Measurements from ENCODE around the gene SLC24A1. TPM values are rescaled to one million over a fixed set of nuclear protein-coding genes. Genes with fewer than 3 reads are reported as not detected.

SLC24A1 gene
- polyA plus RNA-seq, 1 donor (not counting 4 experiments of a cell fraction or from before 2014, with no cell fraction given), result 4.0 TPM

GRCh38 chr15:65599677-65600076 is 22.1 kb upstream of the SLC24A1 start:
- peaks cover 10 to 25% of the 10 kb centered on the region in 2 experiments for H3K36me3 ChIP-seq (ENCODE audit: control insufficient read depth in 2 of 2, extremely low read depth in 1 of 2, insufficient read depth in 2 of 2, low read length in 2 of 2)
- TF ChIP-seq EZH2 (IDR thresholded peaks at IDR 0.05; ENCODE audit: low read length) (no peak), CTCF (optimal IDR thresholded peaks at IDR 0.05 in 1 of 3, IDR thresholded peaks at IDR 0.05 in 1 of 3, conservative IDR thresholded peaks at IDR 0.05 in 1 of 3; ENCODE audit: extremely low read depth in 1 of 3, insufficient read depth in 2 of 3, low read length in 3 of 3) (no peak)
- H3K27ac ChIP-seq (ENCODE audit: control insufficient read depth, insufficient read depth, low read length), result no peak overlapping the region
- no peak for DNase-seq (ENCODE audit: low read depth, low spot score)
- no peak overlapping the region for H3K4me3 ChIP-seq (ENCODE audit: control insufficient read depth in 2 of 3, extremely low read depth in 1 of 3, insufficient read depth in 2 of 3, low read depth in 1 of 3, low read length in 3 of 3)
- no peak for FAIRE-seq
- H3K9me1 ChIP-seq (ENCODE audit: control insufficient read depth, extremely low read depth, insufficient read depth, low read length), result no peaks in the 10 kb centered on the region
- no peak overlapping the region for H3K9ac ChIP-seq (ENCODE audit: control insufficient read depth, extremely low read depth, insufficient read depth, low read length)
- no peaks in the 10 kb centered on the region for H4K20me1 ChIP-seq (ENCODE audit: control insufficient read depth, extremely low read depth, insufficient read depth, low read length)
- dilution Hi-C loops (cut with MboI; ENCODE audit: extremely low pct_ligation_motif_present, low sequenced_read_pairs), result no loop called here
- H3K27me3 ChIP-seq (ENCODE audit: control insufficient read depth, extremely low read depth, insufficient read depth, low read length), result no peaks in the 10 kb centered on the region
- no peak overlapping the region for H3K4me2 ChIP-seq (ENCODE audit: control insufficient read depth, extremely low read depth, insufficient read depth, low read depth, low read length)
- H3K9me3 ChIP-seq (ENCODE audit: control insufficient read depth, low read depth, low read length), result no peaks in the 10 kb centered on the region
- peaks cover 14% of the 10 kb centered on the region for H3K4me1 ChIP-seq (ENCODE audit: control insufficient read depth, extremely low read depth, insufficient read depth, low read length)
- no peaks in the 10 kb centered on the region for H3K79me2 ChIP-seq (ENCODE audit: control insufficient read depth, insufficient read depth, low read length)
- no peak overlapping the region for H2AFZ ChIP-seq (ENCODE audit: control insufficient read depth, low read length)

- no peak for FAIRE-seq
These were observed 18.6 kb upstream of the SLC24A1 start for GRCh38 chr15:65603134-65603533.

More at GRCh38 chr15:65603134-65603533, 18.6 kb upstream of the SLC24A1 start:
- no peaks in the 10 kb centered on the region for H3K9me1 ChIP-seq (ENCODE audit: control insufficient read depth, extremely low read depth, insufficient read depth, low read length)
- peaks cover 12% of the 10 kb centered on the region for H3K79me2 ChIP-seq (ENCODE audit: control insufficient read depth, insufficient read depth, low read length)
- peaks cover 2 to 11% of the 10 kb centered on the region in 2 experiments for H3K36me3 ChIP-seq (ENCODE audit: control insufficient read depth in 2 of 2, extremely low read depth in 1 of 2, insufficient read depth in 2 of 2, low read length in 2 of 2)
- no peaks in the 10 kb centered on the region for H4K20me1 ChIP-seq (ENCODE audit: control insufficient read depth, extremely low read depth, insufficient read depth, low read length)
- H2AFZ ChIP-seq (ENCODE audit: control insufficient read depth, low read length), result no peak overlapping the region
- no peaks in the 10 kb centered on the region for H3K27me3 ChIP-seq (ENCODE audit: control insufficient read depth, extremely low read depth, insufficient read depth, low read length)
- H3K9me3 ChIP-seq (ENCODE audit: control insufficient read depth, low read depth, low read length), result no peaks in the 10 kb centered on the region
- dilution Hi-C loops (cut with MboI; ENCODE audit: extremely low pct_ligation_motif_present, low sequenced_read_pairs), result no loop called here
- peaks cover 14% of the 10 kb centered on the region for H3K4me1 ChIP-seq (ENCODE audit: control insufficient read depth, extremely low read depth, insufficient read depth, low read length)
- TF ChIP-seq CTCF (optimal IDR thresholded peaks at IDR 0.05 in 1 of 3, IDR thresholded peaks at IDR 0.05 in 1 of 3, conservative IDR thresholded peaks at IDR 0.05 in 1 of 3; ENCODE audit: extremely low read depth in 1 of 3, insufficient read depth in 2 of 3, low read length in 3 of 3) (no peak), EZH2 (IDR thresholded peaks at IDR 0.05; ENCODE audit: low read length) (no peak)
- H3K27ac ChIP-seq (ENCODE audit: control insufficient read depth, insufficient read depth, low read length), result no peak overlapping the region
- no peak overlapping the region for H3K4me3 ChIP-seq (ENCODE audit: control insufficient read depth in 2 of 3, extremely low read depth in 1 of 3, insufficient read depth in 2 of 3, low read depth in 1 of 3, low read length in 3 of 3)
- H3K4me2 ChIP-seq (ENCODE audit: control insufficient read depth, extremely low read depth, insufficient read depth, low read depth, low read length), result no peak overlapping the region
- H3K9ac ChIP-seq (ENCODE audit: control insufficient read depth, extremely low read depth, insufficient read depth, low read length), result no peak overlapping the region
- no peak for DNase-seq (ENCODE audit: low read depth, low spot score)

Measured in keratinocyte (primary cell).